Stimulated activated CD4-positive, alpha-beta T cell treated with anti-CD3 and anti-CD28 coated beads, Interleukin-12 subunit alpha, Interleukin-12 subunit beta, amount 100 ng/mL, for 48 hours (primary cell): ENCODE measurements around the gene AVP.
A peak's percentile ranks its signal among the peaks of the same experiment; 100 is the strongest.
"Not testable (repeated sequence)": the region's sequence is repeated elsewhere in the genome, so short reads cannot be mapped to it uniquely, and the experiment has no call there.

Source experiments
- DNase-seq, 3 donors: peaks; one replicate each; pipeline ENCODE4 v3.0.0-alpha.2; 2020; ENCODE audit warnings: low read depth in 2 of 3, low spot score in 1 of 3

AVP gene, protein sequence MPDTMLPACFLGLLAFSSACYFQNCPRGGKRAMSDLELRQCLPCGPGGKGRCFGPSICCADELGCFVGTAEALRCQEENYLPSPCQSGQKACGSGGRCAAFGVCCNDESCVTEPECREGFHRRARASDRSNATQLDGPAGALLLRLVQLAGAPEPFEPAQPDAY

DNA sequence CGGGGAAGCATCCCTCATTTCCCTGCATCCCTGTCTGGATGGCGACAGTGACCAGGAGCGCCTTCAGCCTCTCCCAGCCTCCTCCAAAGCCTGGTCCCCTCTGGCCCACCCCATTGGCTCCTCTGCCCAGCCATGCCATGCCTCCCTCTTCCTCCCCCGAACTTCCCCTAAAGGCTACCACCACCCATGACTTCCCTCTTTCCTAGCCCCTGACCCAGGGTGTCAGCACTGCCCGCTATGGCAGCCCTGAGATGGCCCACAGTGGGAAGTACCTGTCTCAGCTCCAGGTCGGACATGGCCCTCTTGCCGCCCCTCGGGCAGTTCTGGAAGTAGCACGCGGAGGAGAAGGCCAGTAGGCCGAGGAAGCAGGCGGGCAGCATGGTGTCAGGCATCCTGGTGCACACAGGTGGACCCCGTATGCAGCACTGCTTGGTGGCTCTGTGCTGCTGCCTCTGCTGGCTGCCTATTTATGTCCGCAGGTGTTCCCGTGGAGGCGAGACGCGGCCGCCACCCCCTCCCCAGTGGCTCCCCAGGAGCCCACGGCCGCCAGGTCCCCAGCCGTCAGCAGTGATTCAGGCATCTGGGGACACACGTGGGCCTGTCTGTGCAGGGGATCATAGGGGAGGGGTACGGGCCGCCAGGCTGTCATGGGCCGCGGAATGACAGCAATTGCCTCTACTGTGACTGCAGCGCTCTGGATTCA is at the start of gene AVP:
AVP (minus strand) TSS at position 442 of the 703 bp plus-strand sequence; CDS start at position 392, 50 bp downstream.
- DNase-seq, result no peak

- no peak for DNase-seq
Measured at GRCh38 chr20:3134151-3134550, 49.6 kb upstream of the AVP start.

DNA sequence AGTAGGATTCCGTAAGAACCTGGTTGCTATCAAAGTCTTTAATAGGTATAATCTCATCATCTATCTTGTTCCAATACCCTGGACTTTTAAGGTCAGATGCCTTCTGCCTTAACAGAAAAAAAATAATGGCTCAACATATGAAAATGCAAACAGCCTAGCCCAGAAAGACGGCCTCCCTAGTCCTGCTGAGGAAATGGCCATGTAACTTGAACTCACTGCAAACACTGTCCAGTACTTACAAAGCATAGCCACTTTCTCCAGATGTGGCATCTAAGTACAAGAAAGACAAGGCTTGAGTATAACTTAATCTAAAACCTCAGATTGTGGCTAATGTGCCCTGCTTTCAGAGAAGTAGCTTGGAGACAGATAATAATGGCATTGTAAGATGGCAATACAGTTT is 48.6 kb upstream of the AVP start:
- DNase-seq, result no peak

DNA sequence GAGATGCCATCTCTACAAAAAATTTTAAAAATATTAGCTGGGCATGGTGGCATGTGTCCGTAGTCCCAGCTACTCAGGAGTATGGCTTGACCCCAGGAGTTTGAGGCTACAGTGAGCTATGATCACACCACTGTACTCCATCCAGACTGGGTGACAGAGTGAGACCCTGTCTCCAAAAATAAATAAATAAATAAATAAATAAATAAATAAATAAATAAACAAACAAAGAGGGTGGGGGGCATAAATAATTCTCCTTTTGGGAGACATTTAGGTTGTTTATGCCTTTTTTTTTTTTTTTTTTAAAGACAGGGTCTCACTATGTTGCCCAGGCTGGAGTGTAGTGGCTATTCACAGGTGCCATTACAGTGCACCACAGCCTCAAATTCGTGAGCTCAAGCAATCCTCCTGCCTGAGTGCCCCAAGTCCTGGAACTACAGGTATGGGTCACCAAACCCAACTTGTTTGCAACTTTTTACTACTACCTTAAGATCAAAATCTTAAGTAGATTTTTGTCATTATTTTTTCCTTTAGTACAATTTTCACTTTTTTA is 45.6 kb upstream of the AVP start:
- no peak for DNase-seq

GRCh38 chr20:3129094-3129493 is 44.6 kb upstream of the AVP start:
- DNase-seq, result no peak

DNA sequence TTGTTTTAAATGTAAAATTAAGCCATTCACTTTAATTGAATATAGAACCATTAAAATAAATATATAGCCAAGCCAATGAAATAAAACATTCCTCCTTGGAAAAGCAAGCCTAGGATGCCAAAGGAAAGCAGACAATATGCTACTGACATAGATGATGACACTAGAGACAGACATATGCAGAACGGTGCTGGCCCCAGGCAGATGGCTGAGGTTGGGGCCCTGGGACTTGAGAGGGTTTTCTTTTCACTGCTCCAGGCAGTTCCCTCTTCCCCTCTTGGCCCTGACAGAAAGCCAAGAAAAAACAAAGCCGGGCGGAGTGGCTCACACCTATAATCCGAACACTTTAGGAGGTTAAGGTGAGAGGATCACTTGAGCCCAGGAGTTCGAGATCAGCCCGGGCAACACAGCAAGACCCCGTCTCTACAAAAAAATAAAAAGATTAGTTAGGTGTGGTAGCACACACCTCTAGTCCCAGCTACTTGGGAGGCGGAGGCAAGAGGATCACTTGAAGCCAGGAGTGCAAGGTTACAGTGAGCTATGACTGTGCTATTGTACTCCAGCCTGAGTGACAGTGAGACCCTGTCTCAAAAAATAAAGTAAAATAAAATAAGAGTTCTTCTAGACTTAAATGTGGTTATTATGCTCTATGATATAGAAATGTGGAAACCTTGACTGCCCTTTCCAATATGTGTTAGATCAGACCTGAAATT is 43.9 kb upstream of the AVP start:
- DNase-seq, result no peak

GRCh38 chr20:3126527-3126859 is 42.0 kb upstream of the AVP start:
- DNase-seq, result no peak

DNA sequence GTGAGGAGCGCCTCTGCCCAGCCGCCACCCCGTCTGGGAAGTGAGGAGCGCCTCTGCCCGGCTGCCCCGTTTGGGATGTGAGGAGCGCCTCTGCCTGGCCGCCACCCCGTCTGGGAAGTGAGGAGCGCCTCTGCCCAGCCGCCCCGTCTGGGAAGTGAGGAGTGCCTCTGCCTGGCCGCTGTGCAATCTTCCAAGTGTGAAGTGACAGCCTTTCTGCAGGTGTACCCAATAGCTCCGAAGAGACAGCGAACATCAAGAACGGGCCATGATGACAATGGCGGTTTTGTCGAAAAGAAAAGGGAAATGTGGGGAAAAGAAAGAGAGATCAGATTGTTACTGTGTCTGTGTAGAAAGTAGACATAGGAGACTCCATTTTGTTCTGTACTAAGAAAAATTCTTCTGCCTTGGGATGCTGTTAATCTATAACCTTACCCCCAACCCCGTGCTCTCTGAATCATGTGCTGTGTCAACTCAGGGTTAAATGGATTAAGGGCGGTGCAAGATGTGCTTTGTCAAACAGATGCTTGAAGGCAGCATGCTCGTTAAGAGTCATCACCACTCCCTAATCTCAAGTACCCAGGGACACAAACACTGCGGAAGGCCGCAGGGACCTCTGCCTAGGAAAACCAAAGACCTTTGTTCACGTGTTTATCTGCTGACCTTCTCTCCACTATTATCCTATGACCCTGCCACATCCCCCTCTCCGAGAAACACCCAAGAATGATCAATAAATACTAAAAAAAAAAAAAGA is 41.4 kb upstream of the AVP start:
- DNase-seq, result not testable (repeated sequence)

DNA sequence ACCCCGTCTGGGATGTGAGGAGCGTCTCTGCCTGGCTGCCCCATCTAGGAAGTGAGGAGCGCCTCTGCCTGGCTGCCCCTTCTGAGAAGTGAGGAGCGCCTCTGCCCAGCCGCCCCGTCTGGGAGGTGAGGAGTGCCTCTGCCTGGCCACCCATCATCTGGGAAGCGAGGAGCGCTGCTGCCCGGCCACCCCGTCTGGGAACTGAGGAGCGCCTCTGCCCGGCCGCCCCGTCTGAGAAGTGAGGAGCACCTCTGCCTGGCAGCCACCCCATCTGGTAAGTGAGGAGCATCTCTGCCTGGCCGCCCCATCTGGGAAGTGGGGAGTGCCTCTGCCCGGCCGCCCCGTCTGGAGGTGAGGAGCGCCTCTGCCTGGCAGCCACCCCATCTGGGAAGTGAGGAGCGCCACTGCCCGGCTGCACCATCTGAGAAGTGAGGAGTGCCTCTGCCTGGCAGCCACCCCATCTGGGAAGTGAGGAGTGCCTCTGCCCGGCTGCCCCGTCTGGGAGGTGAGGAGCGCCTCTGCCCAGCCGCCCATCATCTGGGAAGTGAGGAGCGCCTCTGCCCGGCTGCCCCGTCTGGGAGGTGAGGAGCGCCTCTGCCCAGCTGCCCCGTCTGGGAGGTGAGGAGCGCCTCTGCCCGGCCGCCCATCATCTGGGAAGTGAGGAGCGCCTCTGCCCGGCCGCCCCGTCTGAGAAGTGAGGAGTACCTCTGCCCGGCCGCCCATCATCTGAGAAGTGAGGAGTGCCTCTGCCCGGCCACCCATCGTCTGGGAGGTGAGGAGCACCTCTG is 40.4 kb upstream of the AVP start:
- not testable (repeated sequence) for DNase-seq

DNA sequence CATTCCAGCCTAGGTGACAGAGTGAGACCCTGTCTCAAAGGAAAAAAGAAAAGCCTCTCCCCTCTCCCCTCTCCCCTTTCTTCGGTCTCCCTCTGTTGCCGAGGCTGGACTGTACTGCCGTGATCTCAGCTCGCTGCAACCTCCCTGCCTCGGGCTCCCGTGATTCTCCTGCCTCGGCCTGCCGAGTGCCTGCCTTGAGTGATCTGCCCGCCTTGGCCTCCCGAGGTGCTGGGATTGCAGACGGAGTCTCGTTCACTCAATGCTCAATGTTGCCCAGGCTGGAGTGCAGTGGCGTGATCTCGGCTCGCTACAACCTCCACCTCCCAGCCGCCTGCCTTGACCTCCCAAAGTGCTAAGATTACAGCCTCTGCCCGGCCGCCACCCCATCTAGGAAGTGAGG is 39.6 kb upstream of the AVP start:
- DNase-seq, result not testable (repeated sequence)

DNA sequence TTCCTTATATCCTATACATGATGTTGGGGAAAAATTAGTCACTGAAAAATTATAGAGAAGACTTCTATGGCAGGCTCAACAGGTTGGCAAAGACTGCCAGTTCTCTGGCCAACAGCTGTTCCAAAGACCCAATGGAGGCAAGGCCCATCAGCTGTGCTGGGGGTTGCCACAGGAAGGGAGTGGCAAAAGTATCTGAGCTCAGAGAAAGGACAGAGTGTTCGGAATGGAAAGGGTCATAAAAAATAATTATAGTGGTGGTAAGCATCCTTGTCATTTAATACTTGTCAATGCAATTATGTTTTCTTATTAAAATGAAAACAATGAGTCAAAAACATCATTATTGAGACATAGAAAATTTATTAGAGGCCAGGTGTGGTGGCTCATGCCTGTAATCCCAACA is 39.0 kb upstream of the AVP start:
- no peak for DNase-seq

GRCh38 chr20:3121955-3122610 is 37.6 kb upstream of the AVP start:
- DNase-seq, result no peak

DNA sequence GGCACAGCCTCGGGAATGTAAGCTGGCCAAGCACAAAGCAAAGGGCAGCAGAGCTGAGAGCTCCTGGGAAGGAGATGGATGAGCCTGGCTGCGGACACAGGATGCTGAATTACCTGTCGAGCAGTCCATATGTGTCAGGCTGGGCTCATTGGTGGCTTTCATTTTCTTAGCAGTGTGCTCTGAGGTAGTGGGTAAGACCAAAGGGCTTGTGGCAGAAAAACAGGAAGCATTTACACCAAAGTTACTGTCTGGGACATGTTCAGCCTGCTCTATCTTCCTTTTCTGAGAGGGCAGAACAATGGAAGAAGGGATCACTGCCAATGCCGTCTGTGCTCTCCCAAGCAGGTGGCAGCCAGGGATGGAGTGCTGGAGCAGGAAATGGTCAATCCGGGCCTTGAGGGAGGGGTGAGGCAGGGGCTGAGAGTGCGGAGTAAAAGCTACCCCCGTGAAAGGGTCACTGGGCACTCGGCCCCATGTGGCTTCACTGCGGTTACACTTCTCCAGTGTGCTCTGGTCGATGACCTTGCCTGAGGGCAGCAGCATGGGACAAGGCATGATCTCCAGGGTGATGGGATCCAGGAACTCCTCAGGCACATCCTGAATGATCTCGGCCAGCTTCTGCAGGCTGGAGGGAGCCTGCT is 36.9 kb upstream of the AVP start:
- DNase-seq, result no peak

- no peak for DNase-seq
Measured at GRCh38 chr20:3119044-3119443, 34.5 kb upstream of the AVP start.

GRCh38 chr20:3117839-3118379 is 33.4 kb upstream of the AVP start:
- peak in 1 of 3 donors; percentile 32 for DNase-seq

- no peak for DNase-seq
Measured at GRCh38 chr20:3116341-3116740, 31.8 kb upstream of the AVP start.

DNA sequence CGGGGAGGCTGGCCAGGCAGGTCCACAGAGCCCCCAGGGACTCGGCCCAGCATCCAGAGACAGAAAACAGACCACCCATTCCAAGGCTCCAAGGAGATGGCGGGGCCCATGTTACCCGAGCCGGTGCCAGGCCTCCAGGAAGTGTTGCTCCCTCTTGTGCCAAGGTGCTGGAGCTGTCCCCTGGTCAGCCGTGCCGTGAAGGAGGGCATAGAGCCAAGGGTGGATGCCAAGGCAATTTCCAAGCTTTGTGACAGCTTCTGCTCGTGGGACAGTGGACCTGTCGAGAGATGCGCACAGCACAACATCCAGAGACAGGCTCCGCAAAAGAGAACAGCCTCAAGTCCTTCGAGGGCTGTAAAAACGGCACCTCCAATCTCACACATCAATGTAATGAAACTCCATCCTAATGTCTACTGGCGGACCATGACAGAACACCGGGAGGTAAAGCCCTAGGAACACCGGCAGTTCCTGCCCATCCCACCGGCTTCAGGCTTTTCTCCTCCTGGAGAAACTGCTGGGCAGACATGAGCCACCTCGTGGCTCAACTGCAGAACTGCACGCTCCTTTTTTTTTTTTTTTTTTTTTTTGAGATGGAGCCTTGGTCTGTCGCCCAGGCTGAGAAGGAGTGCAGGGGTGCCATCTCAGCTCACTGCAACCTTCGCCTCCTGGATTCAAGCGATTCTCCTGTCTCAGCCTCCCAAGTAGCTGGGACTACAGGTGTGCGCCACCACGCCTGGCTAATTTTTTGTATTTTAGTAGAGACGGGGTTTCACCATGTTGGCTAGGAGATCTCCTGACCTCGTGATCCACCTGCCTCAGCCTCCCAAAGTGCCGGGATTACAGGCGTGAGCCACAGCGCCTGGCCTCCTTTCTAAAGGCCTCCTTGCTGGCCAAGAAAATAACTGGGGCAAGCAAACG is 30.9 kb upstream of the AVP start:
- no peak for DNase-seq

DNA sequence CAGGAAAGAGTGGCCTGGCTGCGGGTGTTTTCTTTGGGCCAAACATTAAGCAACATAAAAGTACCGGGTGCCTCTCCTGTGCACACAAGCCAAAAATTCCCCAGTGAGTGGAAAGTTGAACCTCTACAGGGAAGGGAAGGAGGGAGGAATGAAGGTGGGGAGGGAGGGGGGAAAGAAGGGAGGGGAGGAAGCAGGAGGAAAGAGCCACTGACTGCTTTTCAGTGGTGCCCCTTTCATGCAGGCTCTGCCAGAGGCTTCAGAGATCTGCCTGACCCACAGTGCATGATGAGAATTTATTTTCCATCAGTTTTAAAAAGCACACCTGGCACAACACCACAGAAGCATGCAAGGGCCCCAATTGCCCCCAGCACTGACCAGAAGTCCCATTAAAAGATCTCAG is 27.5 kb upstream of the AVP start:
- no peak for DNase-seq
